ENCODE measurements around the gene FLNC.

- TF ChIP-seq CTCF (IDR thresholded peaks at IDR 0.05): no peak
- TF ChIP-seq POLR2A (IDR thresholded peaks at IDR 0.05): no peak
- TF ChIP-seq POLR2AphosphoS5 (IDR thresholded peaks at IDR 0.05; ENCODE audit: insufficient read depth in 1 of 2, low read depth in 1 of 2): no peak
Measured at GRCh38 chr7:128856001-128856718, 26.0 kb downstream of the FLNC start.
